CD14-positive monocyte (primary cell): ENCODE results near the gene CNTN4. TPM values are rescaled to one million over a fixed set of nuclear protein-coding genes. Genes with fewer than 3 reads are reported as not detected.

Source experiments
- DNase-seq, 3 donors: peaks; one replicate each; pipeline ENCODE4 v3.0.0-alpha.2; 2011 to 2022
- H2AFZ ChIP-seq: 2 replicates; pipeline ENCODE4 v1.6.0; 2012; ENCODE audit warnings: mild to moderate bottlenecking, low read depth, low read length, inconsistent platforms; ENCODE audit not compliant: insufficient read depth, poor library complexity, severe bottlenecking
- H3K27ac ChIP-seq, 2 donors: 1 replicate in 1 of 2; 2 replicates in 1 of 2; pipeline ENCODE4 v1.5.1; 2012 to 2013; ENCODE audit warnings: low read length in 2 of 2, control low read depth in 1 of 2, inconsistent platforms in 1 of 2, low read depth in 1 of 2, mild to moderate bottlenecking in 1 of 2
- H3K27me3 ChIP-seq, 2 donors: one replicate each; pipeline versions ENCODE4 v1.6.0 to v1.6.1; 2011 to 2013; ENCODE audit warnings: low read length in 2 of 2; ENCODE audit not compliant: control insufficient read depth in 2 of 2, insufficient read depth in 2 of 2
- H3K36me3 ChIP-seq, 2 donors: replicated peaks in 1 of 2; 1 replicate in 1 of 2; 2 replicates in 1 of 2; pipeline versions ENCODE4 v1.5.1 to v1.6.1; 2012 to 2013; ENCODE audit warnings: low read length in 2 of 2, control low read depth in 1 of 2, inconsistent platforms in 1 of 2, mild to moderate bottlenecking in 1 of 2; ENCODE audit not compliant: insufficient read depth in 2 of 2, control insufficient read depth in 1 of 2
- H3K4me1 ChIP-seq, 2 donors: 1 replicate in 1 of 2; 2 replicates in 1 of 2; pipeline versions ENCODE4 v1.5.1 to v1.6.1; 2012 to 2013; ENCODE audit warnings: low read length in 2 of 2, control low read depth in 1 of 2, inconsistent platforms in 1 of 2, mild to moderate bottlenecking in 1 of 2, moderate library complexity in 1 of 2; ENCODE audit not compliant: insufficient read depth in 2 of 2, control insufficient read depth in 1 of 2
- H3K4me2 ChIP-seq: replicated peaks from 2 replicates; pipeline ENCODE3; 2012; ENCODE audit warnings: low read length, moderate library complexity, mild to moderate bottlenecking; ENCODE audit not compliant: poor library complexity, severe bottlenecking; ENCODE audit errors: extremely low read depth
- H3K4me3 ChIP-seq, 3 experiments: fragments of 200-600 bp in 1 of 3; sonication (generic) in 1 of 3; replicated peaks in 1 of 3; 1 replicate in 2 of 3; 2 replicates in 1 of 3; pipeline ENCODE4 v1.5.1; 2011 to 2013; ENCODE audit warnings: low read length in 3 of 3, mild to moderate bottlenecking in 3 of 3, control low read depth in 2 of 3, low read depth in 2 of 3, inconsistent platforms in 1 of 3, moderate library complexity in 1 of 3
- H3K79me2 ChIP-seq: 2 replicates; pipeline ENCODE4 v1.6.0; 2012; ENCODE audit warnings: mild to moderate bottlenecking, control low read depth, inconsistent platforms, low read length, moderate library complexity; ENCODE audit not compliant: insufficient read depth
- H3K9ac ChIP-seq: 2 replicates; pipeline ENCODE4 v1.6.0; 2017; ENCODE audit warnings: low read length, mild to moderate bottlenecking; ENCODE audit not compliant: insufficient read depth, poor library complexity, severe bottlenecking
- H3K9me3 ChIP-seq, 2 donors: replicated peaks in 1 of 2; 1 replicate in 1 of 2; 2 replicates in 1 of 2; pipeline versions ENCODE4 v1.5.1 to v1.6.1; 2012 to 2013; ENCODE audit warnings: low read length in 2 of 2, control low read depth in 1 of 2; ENCODE audit not compliant: control insufficient read depth in 1 of 2, insufficient read depth in 1 of 2
- H4K20me1 ChIP-seq: 2 replicates; pipeline ENCODE4 v1.6.0; 2012; ENCODE audit warnings: mild to moderate bottlenecking, low read length, control low read depth, moderate library complexity; ENCODE audit not compliant: insufficient read depth
- H3K27ac Mint-ChIP-seq, 7 donors: one replicate each; pipeline ENCODE4 v1.8.0; 2020; ENCODE audit warnings: mild to moderate bottlenecking in 7 of 7, mixed read lengths in 7 of 7, moderate library complexity in 6 of 7, inconsistent platforms in 2 of 7
- H3K27me3 Mint-ChIP-seq, 3 donors: one replicate each; pipeline ENCODE4 v1.8.0; 2021 to 2022; ENCODE audit warnings: low read depth in 3 of 3, mild to moderate bottlenecking in 3 of 3, mixed read lengths in 3 of 3, moderate library complexity in 3 of 3, inconsistent platforms in 1 of 3
- H3K36me3 Mint-ChIP-seq, 2 donors: one replicate each; pipeline ENCODE4 v1.8.0; 2020; ENCODE audit warnings: mixed read lengths in 2 of 2, inconsistent platforms in 1 of 2, mild to moderate bottlenecking in 1 of 2
- H3K4me1 Mint-ChIP-seq: one replicate; pipeline ENCODE4 v1.8.0; 2020; ENCODE audit warnings: mild to moderate bottlenecking, mixed read lengths
- H3K4me3 Mint-ChIP-seq, 2 donors: one replicate each; pipeline ENCODE4 v1.8.0; 2020; ENCODE audit warnings: mild to moderate bottlenecking in 2 of 2, mixed read lengths in 2 of 2, moderate library complexity in 1 of 2
- H3K9me3 Mint-ChIP-seq, 7 donors: one replicate each; pipeline ENCODE4 v1.8.0; 2020 to 2022; ENCODE audit warnings: mixed read lengths in 7 of 7, mild to moderate bottlenecking in 6 of 7, moderate library complexity in 6 of 7, inconsistent platforms in 2 of 7
- CTCF ChIP-seq: fragments of 200-600 bp; IDR thresholded peaks from one replicate; pipeline ENCODE4 v1.8.0; 2022; ENCODE audit warnings: antibody characterized with exemption, mild to moderate bottlenecking
- WGBS: methylation state at CpG from one replicate; pipeline ENCODE4 v1.1.5; 2013; ENCODE audit warnings: missing lambda C conversion rate; ENCODE audit not compliant: insufficient coverage; 5-methylcytosine and 5-hydroxymethylcytosine counted together
- intact Hi-C, 2 donors: fragments of 100-400 bp; cut with micrococcal nuclease; formaldehyde crosslinking; loops; one replicate each; pipeline versions ENCODE4 v1.15.0 to v1.15.1; 2023
- polyA plus RNA-seq, 3 donors: library from polyadenylated mRNA; depleted of rRNA in 1 of 3; unstranded in 2 of 3; stranded (reverse) in 1 of 3; fragments of 300-500 nt in 2 of 3; fragments of >200 nt in 1 of 3; fragmentation: Illumina TruSeq in 2 of 3; gene quantifications; 1 replicate in 2 of 3; 2 replicates in 1 of 3; pipeline ENCODE4 v1.2.3, GENCODE V29; 2012 to 2021

The CNTN4 gene
- polyA plus RNA-seq, 3 donors, result not detected

- no peak for DNase-seq
- Mint-ChIP-seq H3K27me3 (no peaks in the 10 kb centered on the region), H3K36me3 (no peaks in the 10 kb centered on the region), H3K4me1 (no peaks in the 10 kb centered on the region), H3K27ac (no peak overlapping the region), H3K4me3 (no peak overlapping the region), H3K9me3 (peaks cover 0 to 15% (median 3%) of the 10 kb centered on the region in 7 donors)
- H3K36me3 ChIP-seq, result no peaks in the 10 kb centered on the region
- H3K9ac ChIP-seq, result no peak overlapping the region
- H3K27me3 ChIP-seq, result no peaks in the 10 kb centered on the region
- no CpG with 5 or more reads among the region's 3 CpGs for WGBS
- no peak for TF ChIP-seq CTCF
- no peaks in the 10 kb centered on the region for H3K79me2 ChIP-seq
- no peaks in the 10 kb centered on the region for H4K20me1 ChIP-seq
- H3K9me3 ChIP-seq, result peaks cover 0 to 4% of the 10 kb centered on the region in 2 donors
- intact Hi-C loops, result no loop called here
- no peak overlapping the region for H3K4me3 ChIP-seq
- H3K27ac ChIP-seq, result no peak overlapping the region
- H2AFZ ChIP-seq, result no peak overlapping the region
- no peak overlapping the region for H3K4me2 ChIP-seq
- no peaks in the 10 kb centered on the region for H3K4me1 ChIP-seq
These were observed 163.1 kb downstream of the CNTN4 start for GRCh38 chr3:2261747-2262146.

GRCh38 chr3:2262204-2262603 is 163.5 kb downstream of the CNTN4 start:
- H3K4me3 Mint-ChIP-seq, result no peak overlapping the region
- no peak overlapping the region for H3K27ac Mint-ChIP-seq
- no peak for DNase-seq
- Histone ChIP-seq H3K4me2 (no peak overlapping the region), H4K20me1 (no peaks in the 10 kb centered on the region), H3K27ac (no peak overlapping the region), H3K79me2 (no peaks in the 10 kb centered on the region), H3K4me1 (no peaks in the 10 kb centered on the region), H3K9ac (no peak overlapping the region), H3K27me3 (no peaks in the 10 kb centered on the region), H3K4me3 (no peak overlapping the region), H3K36me3 (no peaks in the 10 kb centered on the region), H2AFZ (no peak overlapping the region), H3K9me3 (peaks cover 0 to 4% of the 10 kb centered on the region in 2 donors)
- no peaks in the 10 kb centered on the region for H3K27me3 Mint-ChIP-seq
- peaks cover 0 to 13% (median 2%) of the 10 kb centered on the region in 7 donors for H3K9me3 Mint-ChIP-seq
- no peaks in the 10 kb centered on the region for H3K4me1 Mint-ChIP-seq
- intact Hi-C loops, result no loop called here
- WGBS, result 67% methylated on average over 3 of the region's 4 CpGs
- TF ChIP-seq CTCF, result no peak
- no peaks in the 10 kb centered on the region for H3K36me3 Mint-ChIP-seq
